ENCODE measurements around the gene KMT2C. TPM values are rescaled to one million over a fixed set of nuclear protein-coding genes. Genes with fewer than 3 reads are reported as not detected.
A peak's percentile ranks its signal among the peaks of the same experiment; 100 is the strongest.

Gene KMT2C
- total and polyA plus RNA-seq, 2 of the 13 experiments (the other 11 are each of a cell fraction or from before 2014, with no cell fraction given), result 7.1 to 14.4 TPM

DNA sequence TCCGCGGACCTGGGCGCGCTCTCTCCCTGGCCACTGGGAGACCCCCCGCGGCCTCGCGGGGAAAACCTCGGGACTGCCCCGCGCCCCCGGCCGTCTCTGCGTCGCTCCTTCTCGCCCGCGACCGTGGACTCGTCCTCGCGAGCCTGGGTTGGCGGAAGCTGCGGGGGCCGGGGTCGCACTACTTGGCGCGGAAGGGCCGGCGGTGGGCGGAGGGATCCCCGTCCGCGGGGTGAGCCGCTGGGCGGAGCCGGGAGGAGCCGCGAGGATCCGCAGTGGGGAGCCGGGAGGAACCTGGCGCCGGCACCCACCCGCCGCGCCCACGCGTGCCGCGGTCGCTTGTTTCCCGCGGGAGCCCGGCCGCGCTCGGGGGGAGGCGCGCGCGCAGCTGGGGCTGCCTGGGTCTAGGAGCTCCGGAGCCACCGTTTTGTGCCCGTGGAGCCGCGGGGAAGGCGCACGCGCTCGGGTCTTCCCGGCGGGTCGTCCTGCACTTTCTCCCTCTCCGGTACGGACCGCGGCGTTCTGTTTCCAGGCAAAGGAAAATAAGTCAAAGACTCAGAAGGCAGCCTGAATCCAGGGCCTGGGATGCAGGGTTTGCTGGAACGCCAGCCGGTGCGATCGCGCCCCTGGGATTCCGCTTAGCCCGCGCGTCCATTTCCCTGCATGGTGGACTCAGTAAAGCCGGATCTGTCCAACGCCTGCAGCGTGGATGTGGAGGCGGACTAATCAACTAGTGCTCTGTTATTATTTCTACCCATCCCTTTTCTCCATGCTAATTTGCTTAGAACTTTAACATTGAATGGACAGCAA is 28.7 kb upstream of the KMT2C start (continued):
- TF ChIP-seq, protein P1, sequence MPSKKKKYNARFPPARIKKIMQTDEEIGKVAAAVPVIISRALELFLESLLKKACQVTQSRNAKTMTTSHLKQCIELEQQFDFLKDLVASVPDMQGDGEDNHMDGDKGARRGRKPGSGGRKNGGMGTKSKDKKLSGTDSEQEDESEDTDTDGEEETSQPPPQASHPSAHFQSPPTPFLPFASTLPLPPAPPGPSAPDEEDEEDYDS (CRISPR knock-in tag; IDR thresholded peaks at IDR 0.05), result no peak
- TF ChIP-seq RORA (CRISPR knock-in tag; IDR thresholded peaks at IDR 0.05) (no peak), NR2C2 (CRISPR knock-in tag; IDR thresholded peaks at IDR 0.05; ENCODE audit: borderline replicate concordance) (peak; percentile 78), HMGXB3 (CRISPR knock-in tag; IDR thresholded peaks at IDR 0.05; ENCODE audit: borderline replicate concordance) (no peak), MBNL3 (CRISPR knock-in tag; conservative IDR thresholded peaks at IDR 0.05) (no peak), PHF21A (CRISPR knock-in tag; IDR thresholded peaks at IDR 0.05) (peak; percentile 67), CREB3 (CRISPR knock-in tag; IDR thresholded peaks at IDR 0.05) (no peak), ELK4 (CRISPR knock-in tag; IDR thresholded peaks at IDR 0.05; ENCODE audit: borderline replicate concordance) (no peak), ZFP62 (CRISPR knock-in tag; IDR thresholded peaks at IDR 0.05) (no peak), MAFK (conservative IDR thresholded peaks at IDR 0.05 in 1 of 2, IDR thresholded peaks at IDR 0.05 in 1 of 2; ENCODE audit: low read length in 2 of 2) (no peak), SALL1 (CRISPR knock-in tag; IDR thresholded peaks at IDR 0.05) (peak; percentile 41), PBX2 (CRISPR knock-in tag; IDR thresholded peaks at IDR 0.05) (no peak), MYPOP (CRISPR knock-in tag; IDR thresholded peaks at IDR 0.05) (no peak), MAFF (IDR thresholded peaks at IDR 0.05; ENCODE audit: low read depth, low read length) (no peak), RNF2 (conservative IDR thresholded peaks at IDR 0.05; ENCODE audit: low read depth) (peak; percentile 59; the same call in 1 of the 2 replicates), KLF6 (CRISPR knock-in tag; IDR thresholded peaks at IDR 0.05) (no peak; the same call in 1 of the 2 replicates), SNAI1 (CRISPR knock-in tag; IDR thresholded peaks at IDR 0.05; ENCODE audit: borderline replicate concordance) (no peak), ZNF580 (CRISPR knock-in tag; IDR thresholded peaks at IDR 0.05; ENCODE audit: borderline replicate concordance, low read depth) (no peak)
